GM12873 (cell line): Measurements from ENCODE around the gene ADD3.

ENCODE experiments used
- TF ChIP-seq, protein P1 (sequence below): IDR thresholded peaks from 2 replicates; pipeline ENCODE4 v1.5.1; 2012; ENCODE audit warnings: low read depth, mild to moderate bottlenecking, moderate library complexity, low read length, control low read depth; ENCODE audit not compliant: insufficient read depth; ENCODE audit errors: missing control alignments

Gene ADD3

DNA sequence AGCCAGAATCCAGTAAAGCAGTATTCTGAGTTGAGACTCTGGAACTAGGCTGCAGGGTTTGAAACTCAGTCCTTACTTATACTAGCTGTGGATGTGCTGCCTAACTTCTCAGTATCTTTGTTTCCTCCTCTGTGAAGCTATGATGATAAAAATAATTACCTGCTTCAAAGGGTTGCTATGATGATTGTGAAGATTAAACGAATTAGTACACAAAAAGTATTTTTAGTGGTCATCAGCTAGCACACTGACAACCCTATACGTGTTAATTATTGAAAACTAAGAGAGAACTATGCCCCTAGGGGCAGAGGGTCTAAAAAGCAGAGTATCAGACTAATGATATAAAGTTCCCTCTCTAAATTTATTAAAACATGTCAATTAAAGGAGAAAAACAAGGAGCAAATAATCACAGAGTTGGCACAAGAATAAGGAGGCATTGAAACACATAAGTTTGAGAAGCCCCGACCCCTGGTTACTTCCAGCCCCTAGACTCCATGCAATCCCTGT is 34.4 kb upstream of the ADD3 start:
- TF ChIP-seq, protein P1, sequence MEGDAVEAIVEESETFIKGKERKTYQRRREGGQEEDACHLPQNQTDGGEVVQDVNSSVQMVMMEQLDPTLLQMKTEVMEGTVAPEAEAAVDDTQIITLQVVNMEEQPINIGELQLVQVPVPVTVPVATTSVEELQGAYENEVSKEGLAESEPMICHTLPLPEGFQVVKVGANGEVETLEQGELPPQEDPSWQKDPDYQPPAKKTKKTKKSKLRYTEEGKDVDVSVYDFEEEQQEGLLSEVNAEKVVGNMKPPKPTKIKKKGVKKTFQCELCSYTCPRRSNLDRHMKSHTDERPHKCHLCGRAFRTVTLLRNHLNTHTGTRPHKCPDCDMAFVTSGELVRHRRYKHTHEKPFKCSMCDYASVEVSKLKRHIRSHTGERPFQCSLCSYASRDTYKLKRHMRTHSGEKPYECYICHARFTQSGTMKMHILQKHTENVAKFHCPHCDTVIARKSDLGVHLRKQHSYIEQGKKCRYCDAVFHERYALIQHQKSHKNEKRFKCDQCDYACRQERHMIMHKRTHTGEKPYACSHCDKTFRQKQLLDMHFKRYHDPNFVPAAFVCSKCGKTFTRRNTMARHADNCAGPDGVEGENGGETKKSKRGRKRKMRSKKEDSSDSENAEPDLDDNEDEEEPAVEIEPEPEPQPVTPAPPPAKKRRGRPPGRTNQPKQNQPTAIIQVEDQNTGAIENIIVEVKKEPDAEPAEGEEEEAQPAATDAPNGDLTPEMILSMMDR, result no peak

DNA sequence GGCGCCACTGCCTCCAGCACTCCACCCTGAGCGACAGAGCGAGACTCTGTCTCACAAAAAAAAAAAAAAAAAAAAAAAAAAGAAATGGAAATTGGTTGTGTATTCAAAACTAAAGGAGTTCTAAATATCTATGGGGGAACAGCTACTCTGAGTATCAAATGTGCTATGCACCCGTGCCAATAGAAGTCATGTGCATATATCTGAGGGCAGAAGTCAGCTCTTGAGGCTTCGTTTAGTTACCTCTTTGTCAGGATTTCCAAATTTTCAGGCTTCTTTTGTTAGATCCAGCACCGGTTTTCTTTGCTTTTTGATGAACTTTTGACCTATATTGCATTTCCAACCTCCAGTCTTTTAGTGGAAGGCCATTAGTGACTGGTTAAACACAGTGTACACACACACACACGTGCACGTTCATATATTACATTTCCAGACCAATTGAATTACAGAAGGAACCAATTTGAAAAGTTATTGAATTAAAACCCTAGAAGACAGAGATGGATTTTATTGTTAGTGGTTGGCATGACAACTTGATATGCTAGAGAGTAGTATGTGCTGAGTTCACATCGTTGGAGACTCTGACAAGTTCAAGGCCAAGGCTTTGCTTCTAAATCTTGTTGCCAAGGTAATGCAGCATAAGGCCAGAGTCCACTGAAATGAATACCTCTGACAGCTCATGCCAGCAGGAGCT is 33.1 kb upstream of the ADD3 start:
- TF ChIP-seq, protein P1, result no peak

DNA sequence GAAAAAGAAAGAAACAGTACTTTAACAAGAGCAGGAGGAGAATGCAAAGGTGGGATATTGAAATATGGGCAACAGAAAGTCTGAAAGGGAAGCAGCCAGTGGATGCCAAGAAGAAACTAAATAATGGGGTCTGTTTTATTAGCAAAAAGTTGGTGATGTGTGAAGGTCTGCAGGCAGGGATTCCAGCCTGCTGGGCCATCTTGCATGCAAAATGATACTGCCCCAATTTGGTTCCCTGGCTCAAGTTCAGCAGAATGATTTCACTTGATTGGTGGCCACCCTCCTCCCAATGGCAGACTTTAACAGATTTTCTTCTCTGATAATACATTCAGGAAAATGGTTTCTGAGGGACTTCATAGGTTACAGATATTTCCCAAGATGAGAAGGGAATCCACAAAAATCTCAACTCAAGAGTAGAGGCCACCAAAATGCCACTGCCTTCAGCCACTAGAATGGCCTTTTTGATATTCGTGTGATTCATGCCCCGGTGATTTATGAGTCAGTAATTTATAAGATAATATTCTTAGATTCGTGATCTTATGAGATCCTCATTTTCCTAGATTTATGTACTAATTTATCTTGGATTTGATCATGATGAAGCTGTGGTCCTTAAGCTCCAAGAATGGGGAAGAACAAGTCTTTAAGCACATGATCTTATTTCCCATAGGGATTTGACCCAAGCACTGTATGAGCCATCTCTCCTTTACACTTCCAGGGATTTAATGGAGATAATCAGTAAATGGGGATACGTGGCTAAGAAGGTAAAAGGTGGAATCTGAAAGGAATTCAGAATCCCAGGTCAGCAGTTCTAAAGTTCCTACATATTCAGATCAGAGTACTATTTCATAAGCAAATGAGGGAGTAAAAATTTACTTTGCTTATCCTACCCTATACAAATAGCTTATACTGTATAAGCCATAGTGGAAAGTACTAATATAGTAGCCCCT is 32.3 kb upstream of the ADD3 start:
- TF ChIP-seq, protein P1, result no peak

DNA sequence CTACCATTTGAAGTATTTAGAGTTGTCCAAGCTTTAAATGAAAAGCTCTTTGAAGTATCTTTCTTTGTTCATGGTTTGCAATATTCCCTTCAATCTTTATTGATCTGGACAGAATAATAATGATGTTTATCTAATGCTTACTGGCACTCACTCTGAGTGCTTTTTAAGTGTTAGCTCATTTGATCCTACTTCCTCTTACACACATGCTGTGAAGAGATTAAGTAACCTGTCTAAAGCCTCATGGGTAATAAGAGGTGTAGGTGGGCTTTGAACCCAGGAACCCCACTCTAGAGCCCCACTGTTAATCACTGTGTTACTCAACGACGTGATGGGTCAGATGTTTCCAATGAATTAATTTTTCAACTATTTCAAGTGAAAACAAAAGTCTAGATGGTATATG is 31.1 kb upstream of the ADD3 start:
- TF ChIP-seq, protein P1, result no peak

DNA sequence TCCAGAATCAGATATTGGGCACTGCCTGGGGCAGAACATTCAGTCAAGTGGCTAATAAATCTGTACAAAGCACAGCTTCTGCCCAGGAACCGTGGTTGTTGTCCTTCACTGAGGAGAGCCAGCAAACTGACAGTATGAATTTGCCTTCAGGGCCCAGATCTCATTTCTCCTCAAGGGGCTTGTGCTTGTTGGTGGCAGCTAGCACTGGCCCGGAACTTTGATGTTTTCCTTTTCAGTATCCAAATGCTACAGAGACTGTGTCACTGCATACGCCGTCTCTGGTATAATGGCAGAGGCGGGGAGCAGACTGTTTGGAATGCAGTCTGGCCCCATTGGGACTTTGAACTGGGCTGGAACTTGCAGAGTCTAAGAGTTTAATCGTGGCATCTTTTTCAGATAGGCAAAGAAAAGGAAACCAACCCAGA is 30.4 kb upstream of the ADD3 start:
- TF ChIP-seq, protein P1, result no peak

DNA sequence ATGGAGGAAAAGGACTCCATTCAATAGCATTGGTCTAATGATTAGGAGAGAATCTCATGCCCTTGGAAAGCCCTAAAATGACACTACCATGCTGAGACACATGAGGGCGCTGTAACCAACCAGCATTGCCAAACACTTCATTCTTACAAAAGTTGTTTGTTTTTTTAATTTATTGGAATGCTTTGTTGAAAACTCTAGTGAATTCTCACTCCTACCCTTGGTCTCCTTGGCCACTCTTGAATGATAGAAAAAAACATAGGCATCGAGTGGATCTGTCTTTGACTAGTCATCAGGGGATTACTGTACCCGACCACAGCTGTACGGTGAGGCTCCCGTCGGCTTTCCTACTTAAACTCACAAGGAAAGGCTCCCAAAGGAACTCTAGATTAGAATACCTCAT is 29.3 kb upstream of the ADD3 start:
- TF ChIP-seq, protein P1, result peak; percentile 84

DNA sequence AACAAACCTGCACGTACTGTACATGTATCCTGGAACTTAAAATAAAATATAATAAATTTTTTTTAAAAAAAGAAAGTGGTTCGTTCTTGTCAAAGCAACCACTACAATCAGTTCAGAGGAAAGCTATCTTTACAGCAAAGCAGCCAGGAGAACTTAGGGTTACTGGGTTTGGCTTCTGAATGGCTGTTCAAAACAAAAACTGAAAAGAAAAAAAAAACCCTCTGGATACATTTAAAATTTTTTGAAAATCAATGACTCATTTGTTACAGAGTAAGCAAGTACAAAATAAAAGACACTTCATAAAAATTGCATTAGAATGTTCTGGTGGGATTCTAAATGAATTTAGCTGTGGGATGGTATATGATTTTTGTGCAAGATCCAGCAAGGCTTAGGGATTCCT is 28.6 kb upstream of the ADD3 start:
- TF ChIP-seq, protein P1, result no peak
